ENCODE results near the gene SLIT3.

DNA sequence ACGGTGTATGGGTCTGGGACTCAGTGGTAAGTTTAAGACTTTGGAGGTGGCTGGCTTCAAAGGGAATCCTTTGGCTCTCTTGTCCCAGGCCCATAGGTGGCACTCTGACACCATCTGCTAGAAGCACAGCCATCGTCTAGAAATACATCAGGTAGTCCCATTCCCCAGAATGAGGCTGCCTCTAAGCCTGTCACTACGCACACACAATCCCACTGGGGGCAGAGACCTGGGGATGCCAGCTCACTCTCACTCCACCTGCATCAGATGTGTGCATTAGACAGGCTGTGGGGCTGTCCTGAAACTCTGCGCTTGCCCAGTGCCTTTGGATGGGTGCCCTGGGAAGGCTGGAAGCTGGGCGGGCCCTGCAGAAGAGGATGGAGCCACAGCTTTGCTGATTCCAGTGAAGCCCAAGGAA, 594.3 kb downstream of the SLIT3 start:
- TF ChIP-seq, protein P1, sequence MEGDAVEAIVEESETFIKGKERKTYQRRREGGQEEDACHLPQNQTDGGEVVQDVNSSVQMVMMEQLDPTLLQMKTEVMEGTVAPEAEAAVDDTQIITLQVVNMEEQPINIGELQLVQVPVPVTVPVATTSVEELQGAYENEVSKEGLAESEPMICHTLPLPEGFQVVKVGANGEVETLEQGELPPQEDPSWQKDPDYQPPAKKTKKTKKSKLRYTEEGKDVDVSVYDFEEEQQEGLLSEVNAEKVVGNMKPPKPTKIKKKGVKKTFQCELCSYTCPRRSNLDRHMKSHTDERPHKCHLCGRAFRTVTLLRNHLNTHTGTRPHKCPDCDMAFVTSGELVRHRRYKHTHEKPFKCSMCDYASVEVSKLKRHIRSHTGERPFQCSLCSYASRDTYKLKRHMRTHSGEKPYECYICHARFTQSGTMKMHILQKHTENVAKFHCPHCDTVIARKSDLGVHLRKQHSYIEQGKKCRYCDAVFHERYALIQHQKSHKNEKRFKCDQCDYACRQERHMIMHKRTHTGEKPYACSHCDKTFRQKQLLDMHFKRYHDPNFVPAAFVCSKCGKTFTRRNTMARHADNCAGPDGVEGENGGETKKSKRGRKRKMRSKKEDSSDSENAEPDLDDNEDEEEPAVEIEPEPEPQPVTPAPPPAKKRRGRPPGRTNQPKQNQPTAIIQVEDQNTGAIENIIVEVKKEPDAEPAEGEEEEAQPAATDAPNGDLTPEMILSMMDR (IDR thresholded peaks at IDR 0.05): peak in 1 of 2 donors; percentile 37
- TF ChIP-seq EP300 (IDR thresholded peaks at IDR 0.05): no peak

Measured in suprapubic skin (tissue), 3 donors.